SKM-1 (cell line): ENCODE results near the gene SPRR2E.
"Not testable (repeated sequence)": the region's sequence is repeated elsewhere in the genome, so short reads cannot be mapped to it uniquely, and the experiment has no call there.

Experiments used
- DNase-seq: peaks from one replicate; lab custom pipeline; 2025; ENCODE audit not compliant: unreplicated experiment; lab: John Stamatoyannopoulos, UW

Gene SPRR2E

DNA sequence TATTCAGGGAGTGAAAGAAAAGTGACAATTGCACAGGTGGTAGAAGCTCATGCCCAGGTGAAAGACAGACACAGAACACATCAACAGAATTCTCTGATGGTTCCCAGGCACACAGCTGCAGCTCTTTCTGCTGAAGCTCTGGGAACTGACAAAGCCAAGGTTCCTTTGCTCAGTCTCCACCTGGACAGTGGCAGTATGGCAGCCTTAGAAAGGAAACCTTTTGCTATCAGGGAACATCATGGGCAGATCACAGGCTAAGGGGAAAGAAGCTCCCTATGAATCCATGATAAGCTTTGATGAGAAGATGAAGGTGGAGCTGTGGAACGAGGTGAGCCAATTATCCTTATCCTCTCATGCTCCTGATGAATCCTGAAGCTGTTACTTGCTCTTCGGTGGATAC is 24.1 kb downstream of the SPRR2E start:
- DNase-seq = no peak

DNA sequence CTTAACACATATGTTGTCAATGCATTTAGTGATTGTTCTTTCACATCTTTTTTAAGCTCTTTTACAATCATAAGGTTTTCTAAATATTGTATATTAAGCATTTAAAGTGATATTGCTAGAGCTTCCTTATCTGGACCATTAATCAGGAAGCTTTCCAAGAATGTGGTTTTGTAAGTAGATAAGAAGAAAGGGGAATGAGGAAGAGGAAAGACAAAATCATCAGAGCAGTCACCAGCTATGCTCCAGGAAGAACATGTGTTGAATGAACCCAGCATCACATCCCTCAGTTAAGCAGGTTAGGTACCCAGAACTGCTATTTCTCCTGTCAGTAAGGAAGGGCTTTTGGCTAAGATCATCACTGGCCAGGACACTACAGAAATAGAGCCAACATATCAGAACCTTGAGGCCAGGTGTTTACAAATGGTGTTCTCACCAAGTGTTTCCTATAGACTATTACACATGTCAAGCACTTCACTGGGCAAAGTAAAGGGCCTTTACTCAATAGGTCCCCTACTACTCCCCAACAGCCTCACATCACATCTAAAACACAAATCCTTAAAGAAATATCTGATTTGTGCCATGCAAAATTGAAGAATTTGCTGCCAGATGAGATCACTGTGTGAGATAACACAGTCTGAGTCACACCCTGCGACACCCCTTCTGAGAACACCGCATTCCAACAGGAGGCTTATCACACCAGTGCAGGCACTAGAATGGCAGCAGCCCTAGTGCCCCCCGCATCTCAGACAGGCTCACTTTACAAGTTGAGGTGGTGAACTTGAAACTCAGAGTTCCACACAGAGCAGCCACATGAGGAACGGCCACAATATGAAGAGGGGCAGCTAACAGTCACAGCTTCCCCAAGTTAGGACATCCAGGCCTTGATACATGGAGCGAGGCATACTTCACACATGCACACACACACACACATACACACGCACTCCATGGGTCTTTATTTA is 35.2 kb downstream of the SPRR2E start:
- DNase-seq = no peak

DNA sequence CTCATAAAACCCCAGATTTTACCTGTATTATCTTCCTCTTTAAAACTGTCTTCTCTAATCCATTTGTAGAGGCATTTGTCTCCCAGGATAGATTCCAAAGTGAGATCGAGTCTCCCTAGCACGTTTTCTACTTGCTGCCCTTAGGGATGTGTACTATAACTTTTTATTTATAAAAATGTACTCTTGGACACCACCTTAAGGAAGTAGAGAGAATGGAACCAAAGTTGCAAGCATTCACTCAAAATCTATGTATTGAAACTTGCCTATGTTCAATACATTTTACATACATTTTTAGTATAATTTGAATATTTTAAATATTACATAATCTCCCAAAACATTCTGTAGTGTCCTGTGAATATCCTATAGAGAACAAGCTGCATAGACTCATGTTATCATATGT is 36.2 kb downstream of the SPRR2E start:
- no peak for DNase-seq

DNA sequence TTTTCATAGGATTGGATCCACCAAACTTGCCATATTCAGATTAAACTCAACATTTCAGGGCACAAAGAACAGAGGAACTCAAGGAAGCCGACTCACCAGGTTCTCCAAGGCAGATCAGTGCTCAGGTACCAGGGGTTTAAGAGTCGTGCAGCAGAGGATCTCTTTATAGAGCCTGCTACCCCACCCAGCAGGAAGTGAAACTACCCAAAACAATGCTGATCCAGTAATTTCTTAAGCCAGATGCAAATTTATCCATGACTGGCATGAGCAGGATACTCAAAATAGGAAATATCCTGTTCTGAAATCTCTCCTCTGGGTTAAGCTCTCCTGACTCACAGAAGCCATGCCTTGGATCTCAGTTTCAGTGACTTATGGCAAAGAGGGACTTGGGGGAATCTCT is 37.0 kb downstream of the SPRR2E start, which contains the start of gene SPRR2A:
SPRR2A (minus strand) TSS at position 138 of the 400 bp plus-strand sequence. CDS start 777 bp downstream, outside the sequence.
- no peak for DNase-seq

DNA sequence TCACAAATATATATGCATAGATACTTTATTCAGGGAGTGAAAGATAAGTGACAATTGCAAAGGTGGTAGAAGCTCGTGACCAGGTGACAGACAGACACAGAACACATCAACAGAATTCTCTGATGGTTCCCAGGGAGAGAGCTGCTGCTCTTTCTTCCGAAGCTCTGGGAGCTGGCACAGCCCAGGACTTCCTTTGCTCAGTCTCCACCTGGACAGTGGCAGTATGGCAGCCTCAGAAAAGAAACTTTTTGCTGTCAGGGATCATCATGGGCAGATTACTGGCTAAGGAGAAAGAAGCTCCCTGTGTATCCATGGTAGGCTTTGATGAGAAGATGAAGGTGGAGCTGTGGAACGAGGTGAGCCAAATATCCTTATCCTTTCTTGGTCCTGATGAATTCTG is 38.2 kb downstream of the SPRR2E start:
- DNase-seq = not testable (repeated sequence)

DNA sequence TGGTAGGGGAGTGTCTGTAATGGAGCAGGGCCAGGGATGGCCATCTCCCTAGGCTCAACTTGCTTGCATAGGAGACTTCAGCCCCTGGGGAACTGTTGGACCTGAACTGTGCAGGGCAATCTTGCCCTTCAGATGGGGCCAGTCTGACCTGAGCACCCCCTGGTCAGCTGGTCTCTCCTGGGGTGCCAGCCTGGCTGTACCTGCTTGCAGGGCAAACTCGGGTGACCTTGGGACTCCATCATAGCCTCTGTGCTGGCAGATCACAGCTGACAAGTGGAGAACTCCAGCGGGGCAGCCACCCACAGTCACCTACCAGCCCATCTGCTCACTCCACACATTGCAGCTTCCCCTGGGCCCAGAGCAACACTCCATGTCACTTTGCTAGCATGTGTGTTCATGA is 45.1 kb downstream of the SPRR2E start:
- DNase-seq = no peak
